PFSK-1 (cell line): ENCODE measurements around the gene ADGRL3.

Source experiments
- FOXP2 ChIP-seq: optimal IDR thresholded peaks from 2 replicates; pipeline ENCODE3; 2011; ENCODE audit warnings: borderline replicate concordance, control low read depth, inconsistent platforms; ENCODE audit not compliant: insufficient read depth; ENCODE audit errors: extremely low read length, extremely low read depth
- POLR2AphosphoS5 ChIP-seq: IDR thresholded peaks from 2 replicates; pipeline ENCODE4 v1.6.1; 2012; ENCODE audit warnings: low read depth, mild to moderate bottlenecking, control low read depth, low read length, moderate library complexity
- SIN3A ChIP-seq: IDR thresholded peaks from 2 replicates; pipeline ENCODE4 v1.6.1; 2012; ENCODE audit warnings: mild to moderate bottlenecking, low read length, moderate library complexity, borderline replicate concordance; ENCODE audit not compliant: insufficient read depth
- TAF1 ChIP-seq: IDR thresholded peaks from 2 replicates; pipeline ENCODE4 v1.6.1; 2012; ENCODE audit warnings: low read length, control low read depth, borderline replicate concordance; ENCODE audit not compliant: insufficient read depth
- TF ChIP-seq, protein P1 (sequence below), 2 experiments: IDR thresholded peaks; 2 replicates each; pipeline versions ENCODE4 v1.6.1 to v1.8.0; 2011 to 2012; ENCODE audit warnings: low read depth in 2 of 2, low read length in 2 of 2, control low read depth in 1 of 2, inconsistent platforms in 1 of 2, mild to moderate bottlenecking in 1 of 2, moderate library complexity in 1 of 2; ENCODE audit not compliant: insufficient read depth in 1 of 2

ADGRL3 gene

DNA sequence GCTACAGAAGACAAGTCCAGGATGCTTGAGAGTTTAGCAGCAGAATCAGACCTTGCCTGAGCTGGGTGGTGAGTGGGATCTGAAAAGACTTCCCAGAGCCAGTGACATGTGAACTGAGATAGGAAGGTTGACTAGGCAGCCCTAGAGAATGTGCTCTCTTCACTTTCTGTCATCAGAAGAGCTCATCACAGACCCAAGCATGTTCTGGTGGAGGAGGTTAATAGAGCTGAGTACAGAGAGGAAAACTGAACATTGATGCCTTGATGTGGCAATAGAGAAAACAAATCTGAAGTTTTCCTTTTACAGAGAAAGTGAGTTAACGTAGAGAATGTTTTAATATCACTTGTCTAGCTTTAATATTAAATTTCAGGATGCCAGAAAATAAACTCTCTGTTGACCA lies 17.1 kb downstream of the ADGRL3 start:
- TF ChIP-seq, protein P1, sequence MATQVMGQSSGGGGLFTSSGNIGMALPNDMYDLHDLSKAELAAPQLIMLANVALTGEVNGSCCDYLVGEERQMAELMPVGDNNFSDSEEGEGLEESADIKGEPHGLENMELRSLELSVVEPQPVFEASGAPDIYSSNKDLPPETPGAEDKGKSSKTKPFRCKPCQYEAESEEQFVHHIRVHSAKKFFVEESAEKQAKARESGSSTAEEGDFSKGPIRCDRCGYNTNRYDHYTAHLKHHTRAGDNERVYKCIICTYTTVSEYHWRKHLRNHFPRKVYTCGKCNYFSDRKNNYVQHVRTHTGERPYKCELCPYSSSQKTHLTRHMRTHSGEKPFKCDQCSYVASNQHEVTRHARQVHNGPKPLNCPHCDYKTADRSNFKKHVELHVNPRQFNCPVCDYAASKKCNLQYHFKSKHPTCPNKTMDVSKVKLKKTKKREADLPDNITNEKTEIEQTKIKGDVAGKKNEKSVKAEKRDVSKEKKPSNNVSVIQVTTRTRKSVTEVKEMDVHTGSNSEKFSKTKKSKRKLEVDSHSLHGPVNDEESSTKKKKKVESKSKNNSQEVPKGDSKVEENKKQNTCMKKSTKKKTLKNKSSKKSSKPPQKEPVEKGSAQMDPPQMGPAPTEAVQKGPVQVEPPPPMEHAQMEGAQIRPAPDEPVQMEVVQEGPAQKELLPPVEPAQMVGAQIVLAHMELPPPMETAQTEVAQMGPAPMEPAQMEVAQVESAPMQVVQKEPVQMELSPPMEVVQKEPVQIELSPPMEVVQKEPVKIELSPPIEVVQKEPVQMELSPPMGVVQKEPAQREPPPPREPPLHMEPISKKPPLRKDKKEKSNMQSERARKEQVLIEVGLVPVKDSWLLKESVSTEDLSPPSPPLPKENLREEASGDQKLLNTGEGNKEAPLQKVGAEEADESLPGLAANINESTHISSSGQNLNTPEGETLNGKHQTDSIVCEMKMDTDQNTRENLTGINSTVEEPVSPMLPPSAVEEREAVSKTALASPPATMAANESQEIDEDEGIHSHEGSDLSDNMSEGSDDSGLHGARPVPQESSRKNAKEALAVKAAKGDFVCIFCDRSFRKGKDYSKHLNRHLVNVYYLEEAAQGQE (IDR thresholded peaks at IDR 0.05; ENCODE audit: insufficient read depth in 1 of 2, low read depth in 2 of 2, low read length in 2 of 2) = no peak
- no peak for TF ChIP-seq FOXP2
- no peak for TF ChIP-seq SIN3A

DNA sequence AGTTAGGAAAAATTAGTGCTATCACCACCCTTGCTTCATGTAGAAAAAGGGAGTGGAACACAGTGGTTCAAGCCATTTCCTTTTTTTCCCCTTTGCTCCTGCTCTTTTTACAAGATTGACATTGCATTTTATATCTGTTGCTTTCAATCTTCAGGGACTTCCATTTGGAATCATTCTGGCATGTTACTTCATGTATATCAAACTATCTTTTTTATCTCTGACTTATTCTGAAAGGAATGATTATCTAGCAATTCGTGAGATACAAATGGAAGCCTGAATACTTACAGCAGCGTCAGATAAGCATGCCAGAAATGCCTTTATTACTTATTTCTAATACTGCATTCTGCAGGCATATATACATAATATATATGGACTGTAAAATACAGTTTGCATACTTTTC lies 20.4 kb downstream of the ADGRL3 start:
- TF ChIP-seq FOXP2 (no peak), SIN3A (no peak), POLR2AphosphoS5 (no peak)

DNA sequence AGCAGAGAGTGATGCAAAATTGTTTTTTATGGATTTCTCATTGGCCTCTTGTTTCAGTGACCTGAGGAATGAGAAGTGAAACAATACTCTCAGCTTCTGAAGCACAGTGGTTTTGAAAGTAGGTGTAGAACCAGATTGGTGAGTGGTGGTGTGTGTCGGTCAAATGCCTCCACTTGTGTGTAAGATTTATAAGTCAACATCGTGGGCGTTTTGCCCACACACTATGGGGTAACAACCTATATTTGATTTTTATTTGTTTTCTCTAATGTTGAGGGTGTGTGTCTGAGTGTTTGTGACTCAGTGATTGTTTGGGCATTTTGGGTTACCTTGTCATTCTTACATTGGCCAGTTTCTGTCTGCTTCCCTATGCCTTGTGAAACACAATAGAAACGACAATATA lies 23.3 kb downstream of the ADGRL3 start:
- TF ChIP-seq, protein P1 (IDR thresholded peaks at IDR 0.05; ENCODE audit: insufficient read depth in 1 of 2, low read depth in 2 of 2, low read length in 2 of 2) = no peak
- TF ChIP-seq SIN3A = no peak
- no peak for TF ChIP-seq POLR2AphosphoS5
- no peak for TF ChIP-seq TAF1
- no peak for TF ChIP-seq FOXP2

DNA sequence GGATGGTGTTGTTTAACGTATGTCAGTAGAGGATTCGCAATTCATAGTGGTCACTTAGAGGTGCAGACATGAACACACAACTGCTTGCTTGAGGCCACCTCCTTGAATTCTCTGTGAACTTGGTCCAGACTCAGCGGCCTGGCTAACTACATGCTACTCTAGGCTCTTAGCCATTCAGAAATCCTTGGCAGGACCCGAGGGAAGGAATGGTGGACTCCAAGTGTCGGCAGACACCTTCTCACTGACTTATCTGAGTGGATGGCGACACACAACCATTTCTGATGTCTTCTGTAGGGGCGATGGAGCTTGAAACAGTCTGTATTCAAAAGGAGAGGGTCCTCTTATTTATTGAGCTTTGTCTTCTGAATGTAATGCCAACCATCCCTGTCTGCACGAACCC lies 24.4 kb downstream of the ADGRL3 start:
- TF ChIP-seq, protein P1 (IDR thresholded peaks at IDR 0.05; ENCODE audit: insufficient read depth in 1 of 2, low read depth in 2 of 2, low read length in 2 of 2) = no peak

DNA sequence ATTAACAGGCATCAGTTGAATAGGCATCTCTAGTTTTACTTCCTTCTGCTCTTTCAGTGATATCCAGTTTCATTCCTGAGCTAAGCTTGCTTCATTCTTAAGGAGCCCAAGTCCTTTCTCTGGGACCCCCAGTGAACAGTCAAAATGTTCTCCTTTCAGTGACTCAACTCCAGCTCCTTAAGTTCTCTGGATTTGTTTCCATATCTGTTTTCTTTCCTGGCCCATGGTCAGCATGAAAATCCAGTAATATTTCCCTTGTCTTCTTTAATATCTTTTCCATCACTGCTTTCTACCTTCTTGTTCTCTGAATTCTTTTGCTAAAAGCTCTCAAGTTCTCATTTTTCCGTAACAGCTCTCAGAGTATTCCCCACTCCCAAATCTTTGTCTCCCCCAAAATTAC lies 25.5 kb downstream of the ADGRL3 start:
- TF ChIP-seq FOXP2 = no peak
- TF ChIP-seq SIN3A = no peak
- TF ChIP-seq TAF1 = no peak
- TF ChIP-seq, protein P1 (IDR thresholded peaks at IDR 0.05; ENCODE audit: insufficient read depth in 1 of 2, low read depth in 2 of 2, low read length in 2 of 2) = no peak
- no peak for TF ChIP-seq POLR2AphosphoS5

DNA sequence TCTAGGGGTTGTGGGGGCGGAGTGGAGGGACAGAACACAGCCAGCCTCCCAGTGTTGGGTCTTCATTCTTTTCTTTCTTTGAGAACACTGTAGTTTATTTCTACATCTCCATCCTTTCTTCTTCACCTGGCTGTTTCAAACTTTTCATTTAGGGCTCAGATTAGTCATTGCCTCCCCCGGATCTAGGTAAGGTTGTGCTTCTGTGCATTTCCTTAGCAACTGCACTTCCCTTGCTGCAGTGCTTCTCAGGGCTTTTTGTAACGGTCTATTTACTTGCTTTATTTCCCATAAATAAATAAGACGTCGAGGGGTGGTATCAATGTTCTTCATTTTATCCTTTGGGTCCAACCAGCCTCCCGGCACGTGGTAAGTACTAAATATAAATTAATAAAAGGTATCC lies 31.3 kb downstream of the ADGRL3 start:
- TF ChIP-seq SIN3A (no peak), TAF1 (no peak), FOXP2 (no peak), POLR2AphosphoS5 (no peak)
- TF ChIP-seq, protein P1 (IDR thresholded peaks at IDR 0.05; ENCODE audit: insufficient read depth in 1 of 2, low read depth in 2 of 2, low read length in 2 of 2) = no peak
